HUES48 (cell line): ENCODE data around the gene THRAP3.

Source experiments
- H3K27ac ChIP-seq: one replicate; pipeline ENCODE4 v1.7.0; 2013; ENCODE audit warnings: low read depth, low read length, inconsistent platforms
- H3K27me3 ChIP-seq: 2 replicates; pipeline ENCODE4 v1.6.1; 2013; ENCODE audit warnings: mild to moderate bottlenecking, low read length; ENCODE audit not compliant: control insufficient read depth, insufficient read depth
- H3K36me3 ChIP-seq: 2 replicates; pipeline ENCODE4 v1.6.1; 2013; ENCODE audit warnings: low read length; ENCODE audit not compliant: control insufficient read depth, insufficient read depth
- H3K4me1 ChIP-seq: 2 replicates; pipeline ENCODE4 v1.6.1; 2013; ENCODE audit warnings: mild to moderate bottlenecking, low read length; ENCODE audit not compliant: control insufficient read depth, insufficient read depth
- H3K4me3 ChIP-seq: 2 replicates; pipeline ENCODE4 v1.5.1; 2013; ENCODE audit warnings: mild to moderate bottlenecking, low read depth, low read length
- H3K9ac ChIP-seq: 2 replicates; pipeline ENCODE4 v1.6.1; 2013; ENCODE audit warnings: mild to moderate bottlenecking, low read depth, low read length, moderate library complexity
- H3K9me3 ChIP-seq: 2 replicates; pipeline ENCODE4 v1.6.1; 2013; ENCODE audit warnings: low read length; ENCODE audit not compliant: control insufficient read depth, insufficient read depth

Gene THRAP3

DNA sequence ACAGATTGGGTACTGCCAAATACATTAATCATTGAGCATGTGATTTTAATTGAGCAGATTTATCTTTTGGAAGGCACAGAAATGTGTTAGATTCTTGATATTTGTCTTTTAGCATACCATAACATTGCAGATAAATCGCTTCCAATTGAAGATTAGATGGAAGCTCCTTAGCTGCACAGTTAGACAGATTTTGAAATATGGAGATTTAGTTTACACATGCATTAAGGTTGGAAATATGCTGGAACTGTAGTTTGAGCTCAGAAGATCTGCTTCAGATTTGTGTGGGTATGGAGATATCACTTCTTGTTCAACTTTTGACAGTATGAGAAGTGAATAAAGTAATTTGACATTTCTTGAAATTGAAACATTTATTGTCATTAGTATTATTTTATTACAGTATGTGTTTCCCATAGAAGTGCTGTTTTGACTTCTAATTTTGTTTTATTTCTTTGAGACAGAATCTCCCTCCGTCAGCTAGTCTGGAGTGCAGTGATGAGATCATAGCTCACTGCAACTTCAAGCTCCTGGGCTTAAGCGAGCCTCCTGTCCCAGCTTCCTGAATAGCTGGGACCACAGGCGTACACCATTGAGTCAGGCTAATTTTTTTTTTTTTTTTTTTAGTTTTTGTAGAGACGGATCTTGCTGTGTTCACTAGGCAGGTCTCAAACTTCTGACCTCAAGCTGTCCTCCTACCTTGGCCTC lies 29.1 kb downstream of the THRAP3 start:
- peaks cover 3% of the 10 kb centered on the region; the same call in 1 of the 2 replicates for H3K4me1 ChIP-seq

DNA sequence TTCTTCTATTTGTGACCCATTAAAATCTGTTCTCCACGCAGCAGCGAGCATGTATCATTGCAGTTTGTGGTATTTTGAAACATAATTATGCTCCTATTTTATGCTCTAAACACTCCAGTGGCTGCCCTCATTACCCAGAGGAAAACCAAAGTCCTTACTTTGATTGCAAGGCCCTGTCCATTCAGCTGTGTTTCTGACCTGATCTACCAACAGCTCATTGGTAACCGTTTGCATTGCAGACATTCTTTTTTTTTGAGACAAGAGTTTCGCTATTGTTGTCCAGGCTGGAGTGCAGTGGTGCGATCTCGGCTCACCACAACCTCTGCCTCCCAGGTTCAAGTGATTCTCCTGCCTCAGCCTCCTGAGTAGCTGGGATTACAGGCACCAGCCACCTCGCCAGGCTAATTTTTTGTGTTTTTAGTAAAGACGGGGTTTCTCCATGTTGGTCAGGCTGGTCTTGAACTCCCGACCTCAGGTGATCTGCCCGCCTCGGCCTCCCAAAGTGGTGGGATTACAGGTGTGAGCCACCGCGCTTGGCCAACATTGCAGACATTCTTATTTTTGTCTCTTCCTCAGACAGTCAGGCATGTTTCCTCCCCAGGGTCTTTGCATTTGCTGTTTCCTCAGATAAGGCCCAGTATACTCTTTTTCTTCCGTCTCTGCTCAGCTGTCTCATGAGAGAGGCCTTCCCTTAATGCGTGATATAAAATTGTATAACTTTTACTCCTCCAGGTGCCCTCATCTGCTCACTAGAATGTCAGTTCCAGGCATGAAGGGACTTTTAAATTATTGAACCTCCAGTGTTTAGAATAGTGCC lies 32.5 kb downstream of the THRAP3 start:
- Histone ChIP-seq H3K4me3 (no peak overlapping the region), H3K36me3 (peaks cover 38% of the 10 kb centered on the region), H3K9ac (no peak overlapping the region), H3K27ac (no peak overlapping the region), H3K4me1 (peaks cover 3% of the 10 kb centered on the region; the same call in 1 of the 2 replicates), H3K9me3 (no peaks in the 10 kb centered on the region), H3K27me3 (no peaks in the 10 kb centered on the region)

More for the DNA sequence above, 29.1 kb downstream of the THRAP3 start:
- H3K4me3 ChIP-seq, result no peak overlapping the region
- H3K9me3 ChIP-seq, result no peaks in the 10 kb centered on the region
- H3K27me3 ChIP-seq, result no peaks in the 10 kb centered on the region
- H3K36me3 ChIP-seq, result peaks cover 13% of the 10 kb centered on the region
- H3K27ac ChIP-seq, result no peak overlapping the region
- H3K9ac ChIP-seq, result no peak overlapping the region

DNA sequence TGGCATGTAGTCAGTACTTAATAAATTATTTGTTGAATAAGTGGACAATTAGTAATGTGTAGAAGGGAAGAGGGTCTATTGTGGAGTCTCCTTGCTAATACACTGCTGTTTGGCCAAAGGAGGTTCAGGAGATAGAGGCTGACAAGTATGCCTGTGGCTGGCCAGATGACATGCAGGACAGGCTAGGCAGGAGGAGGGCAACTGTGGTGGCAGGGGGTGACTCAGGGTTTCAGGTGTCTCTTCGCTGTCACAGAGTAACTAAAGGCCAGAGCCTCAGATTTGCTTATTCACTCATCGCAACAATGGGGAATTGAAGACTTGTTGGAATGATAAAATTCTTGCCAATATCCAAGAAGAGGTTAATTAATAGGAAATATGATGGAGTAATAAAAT lies 33.1 kb downstream of the THRAP3 start:
- H3K4me1 ChIP-seq, result peaks cover 3% of the 10 kb centered on the region; the same call in 1 of the 2 replicates

DNA sequence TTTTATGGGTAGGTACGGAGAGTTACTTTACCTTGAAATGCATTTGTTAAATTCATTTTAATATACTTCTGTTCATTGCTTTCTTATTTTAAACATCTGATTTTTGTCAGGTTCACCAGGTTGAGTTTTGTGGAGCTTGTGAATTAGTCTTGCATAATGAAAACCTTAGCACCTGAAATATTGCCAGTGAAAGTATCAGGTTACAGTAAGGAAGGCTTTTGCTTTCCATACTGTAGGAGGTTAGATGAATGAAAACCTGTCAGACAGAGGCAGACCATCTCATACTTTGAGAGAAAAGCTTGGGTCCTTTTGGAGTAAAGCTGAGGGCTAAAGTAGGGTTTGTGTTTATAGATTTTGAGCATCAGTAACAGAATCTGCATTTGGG lies 34.7 kb downstream of the THRAP3 start:
- Histone ChIP-seq H3K4me1 (peaks cover 3% of the 10 kb centered on the region; the same call in 1 of the 2 replicates), H3K27me3 (no peaks in the 10 kb centered on the region), H3K9ac (no peak overlapping the region), H3K4me3 (no peak overlapping the region), H3K27ac (no peak overlapping the region), H3K9me3 (no peaks in the 10 kb centered on the region), H3K36me3 (peaks cover 41% of the 10 kb centered on the region)

More for the DNA sequence above, 33.1 kb downstream of the THRAP3 start:
- Histone ChIP-seq H3K27ac (no peak overlapping the region), H3K36me3 (peaks cover 44% of the 10 kb centered on the region), H3K27me3 (no peaks in the 10 kb centered on the region), H3K9me3 (no peaks in the 10 kb centered on the region), H3K9ac (no peak overlapping the region), H3K4me3 (no peak overlapping the region)

DNA sequence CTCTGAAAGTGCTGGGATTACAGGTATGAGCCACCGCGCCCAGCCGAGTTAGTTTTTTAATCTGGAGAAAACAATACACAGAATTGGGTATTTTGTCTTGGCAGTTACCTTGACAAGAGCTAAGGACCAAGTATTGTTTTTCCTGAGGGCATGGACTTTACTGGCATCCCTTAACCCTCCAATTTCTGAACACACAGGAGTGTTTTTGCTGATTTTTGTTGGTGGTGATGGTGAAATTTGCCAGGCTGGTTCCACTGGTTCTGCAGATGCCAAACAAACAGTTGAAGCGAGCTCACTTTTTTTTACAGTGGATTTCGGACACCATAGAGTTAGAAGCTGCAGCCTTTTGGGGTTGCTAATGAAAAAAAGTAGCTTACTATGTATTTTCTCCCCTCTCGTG lies 44.7 kb downstream of the THRAP3 start:
- Histone ChIP-seq H3K27ac (no peak overlapping the region), H3K9me3 (no peaks in the 10 kb centered on the region), H3K4me1 (no peaks in the 10 kb centered on the region), H3K27me3 (no peaks in the 10 kb centered on the region), H3K4me3 (no peak overlapping the region), H3K9ac (no peak overlapping the region), H3K36me3 (peaks cover 64% of the 10 kb centered on the region)

DNA sequence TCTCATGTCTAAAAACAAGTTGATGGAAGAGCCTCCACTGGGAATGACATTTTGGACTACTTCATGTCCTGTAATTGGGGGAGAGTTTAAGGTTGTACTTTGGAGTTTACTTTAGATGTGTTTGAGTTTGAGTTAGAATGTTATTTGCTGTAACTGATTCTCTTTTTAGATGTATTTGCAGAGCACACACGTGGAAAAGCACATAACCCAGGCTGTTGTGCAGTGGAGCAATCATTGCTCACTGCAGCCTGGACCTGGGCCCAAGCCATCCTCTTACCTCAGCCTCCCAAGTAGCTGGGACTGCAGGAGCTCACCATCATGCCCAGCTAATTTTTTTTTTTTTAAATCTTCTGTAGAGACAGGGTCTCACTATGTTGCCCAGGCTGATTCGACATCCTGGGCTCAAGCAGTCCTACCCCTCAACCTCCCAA lies 45.2 kb downstream of the THRAP3 start:
- Histone ChIP-seq H3K36me3 (peaks cover 63% of the 10 kb centered on the region), H3K27ac (no peak overlapping the region)

DNA sequence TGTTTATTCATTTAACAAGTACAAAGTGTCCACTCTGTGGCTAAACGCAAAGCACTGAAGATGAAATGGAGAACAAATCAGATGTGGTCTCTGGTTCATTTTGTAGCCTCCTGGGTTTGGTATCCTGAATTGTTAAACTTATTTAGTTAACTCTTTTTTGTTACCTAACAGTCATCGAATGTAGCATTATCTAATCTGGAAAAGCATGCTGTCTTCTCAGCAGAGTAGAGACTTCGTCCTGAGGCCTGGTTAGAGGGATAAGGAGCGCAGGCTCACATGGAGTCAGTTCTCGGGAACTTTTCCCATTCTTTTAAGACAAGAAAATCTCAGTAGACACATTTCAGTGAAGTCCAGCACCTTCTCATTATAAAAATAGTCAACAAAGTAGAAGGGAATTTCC lies 48.8 kb downstream of the THRAP3 start:
- Histone ChIP-seq H3K4me1 (no peaks in the 10 kb centered on the region), H3K9me3 (no peaks in the 10 kb centered on the region), H3K27ac (no peak overlapping the region), H3K4me3 (no peak overlapping the region), H3K27me3 (no peaks in the 10 kb centered on the region), H3K36me3 (peaks cover 39% of the 10 kb centered on the region), H3K9ac (no peak overlapping the region)

More for the DNA sequence above, 45.2 kb downstream of the THRAP3 start:
- Histone ChIP-seq H3K27me3 (no peaks in the 10 kb centered on the region), H3K9ac (no peak overlapping the region), H3K4me3 (no peak overlapping the region), H3K4me1 (no peaks in the 10 kb centered on the region), H3K9me3 (no peaks in the 10 kb centered on the region)

DNA sequence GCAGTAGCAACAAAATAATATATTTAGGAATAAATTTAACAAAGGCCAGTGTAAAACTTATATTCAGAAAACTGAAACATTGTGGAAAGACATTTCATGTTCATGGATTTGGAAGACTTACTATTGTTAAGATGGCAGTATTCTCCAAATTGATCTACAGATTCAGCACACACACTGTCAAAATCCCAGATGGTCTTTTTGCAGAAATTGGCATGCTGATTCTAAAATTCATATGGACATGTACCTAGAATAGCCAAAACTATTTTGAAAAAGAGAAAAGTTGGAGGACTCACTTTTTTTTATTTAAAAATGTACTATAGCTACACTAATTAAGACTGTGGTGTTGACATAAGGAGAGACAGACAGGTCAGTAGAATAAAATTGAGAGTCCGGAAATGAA lies 50.0 kb downstream of the THRAP3 start:
- H3K4me3 ChIP-seq, result no peak overlapping the region
- H3K27ac ChIP-seq, result no peak overlapping the region
- no peak overlapping the region for H3K9ac ChIP-seq
- H3K27me3 ChIP-seq, result no peaks in the 10 kb centered on the region
- H3K36me3 ChIP-seq, result peaks cover 30% of the 10 kb centered on the region
- no peaks in the 10 kb centered on the region for H3K4me1 ChIP-seq
- no peaks in the 10 kb centered on the region for H3K9me3 ChIP-seq

DNA sequence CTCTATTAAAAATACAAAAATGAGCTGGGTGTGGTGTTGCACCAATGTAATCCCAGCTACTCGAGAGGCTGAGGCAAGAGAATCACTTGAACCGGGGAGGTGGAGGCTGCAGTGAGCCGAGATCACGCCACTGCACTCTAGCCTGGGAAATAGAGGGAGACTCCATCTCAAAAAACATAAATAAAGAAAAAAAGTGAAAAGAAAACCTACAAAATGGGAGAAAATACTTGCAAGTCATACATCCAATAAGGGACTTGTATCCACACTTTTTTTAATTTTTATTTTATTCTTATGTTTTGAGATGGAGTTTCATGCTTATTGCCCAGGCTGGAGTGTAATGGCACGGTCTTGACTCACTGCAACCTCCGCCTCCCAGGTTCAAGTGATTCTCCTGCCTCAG lies 52.4 kb downstream of the THRAP3 start:
- H3K27ac ChIP-seq, result no peak overlapping the region
- peaks cover 19% of the 10 kb centered on the region for H3K36me3 ChIP-seq
- H3K9ac ChIP-seq, result no peak overlapping the region

DNA sequence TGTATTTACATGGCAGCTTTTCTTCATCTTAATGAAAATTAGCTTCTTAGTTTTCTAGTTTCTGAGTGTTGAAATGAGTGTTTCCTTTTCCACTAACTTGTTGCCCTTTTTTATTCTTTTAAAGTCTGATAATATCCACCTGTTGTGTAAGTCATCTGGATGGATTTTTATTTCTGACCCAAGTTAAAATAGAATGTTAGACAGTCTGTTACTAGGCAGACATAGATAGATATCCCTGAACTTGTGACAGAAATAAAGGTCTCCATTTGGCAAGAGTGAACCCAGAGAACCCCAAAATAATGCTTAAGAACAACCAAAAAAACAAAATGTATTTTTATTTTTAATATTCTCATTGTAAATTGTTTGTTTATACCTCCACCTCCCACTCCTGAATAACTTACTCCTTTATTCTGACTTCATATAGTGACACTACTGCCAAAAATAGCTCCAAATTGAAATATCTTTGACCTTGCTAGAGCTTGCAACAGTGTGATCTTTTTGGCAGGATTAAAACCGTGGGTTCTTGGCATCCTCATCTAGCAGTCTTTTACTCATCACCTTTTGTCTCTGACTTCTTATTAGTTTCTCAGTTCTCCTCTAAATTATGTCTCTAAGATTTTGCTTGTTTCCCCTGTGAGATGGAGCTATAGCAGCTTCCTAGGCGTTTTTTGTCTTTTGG lies 55.0 kb downstream of the THRAP3 start:
- Histone ChIP-seq H3K27ac (no peak overlapping the region), H3K4me3 (no peak overlapping the region), H3K36me3 (peaks cover 23% of the 10 kb centered on the region), H3K27me3 (no peaks in the 10 kb centered on the region), H3K9me3 (no peaks in the 10 kb centered on the region), H3K4me1 (no peaks in the 10 kb centered on the region), H3K9ac (no peak overlapping the region)

More for the DNA sequence above, 52.4 kb downstream of the THRAP3 start:
- Histone ChIP-seq H3K4me3 (no peak overlapping the region), H3K27me3 (no peaks in the 10 kb centered on the region), H3K9me3 (no peaks in the 10 kb centered on the region), H3K4me1 (no peaks in the 10 kb centered on the region)
